ENCODE data around the gene ZCCHC7.

Gene ZCCHC7

GRCh38 chr9:37380570-37380969 lies 260.2 kb downstream of the ZCCHC7 start:
- no peak for TF ChIP-seq POLR2AphosphoS5 (IDR thresholded peaks at IDR 0.05; ENCODE audit: low read depth, low read length)
- no peak for TF ChIP-seq REST (IDR thresholded peaks at IDR 0.05; ENCODE audit: insufficient read depth in 1 of 2, low read depth in 2 of 2, low read length in 2 of 2)
- TF ChIP-seq SIN3A (IDR thresholded peaks at IDR 0.05; ENCODE audit: borderline replicate concordance, insufficient read depth, low read length): no peak
- TF ChIP-seq FOXP2 (optimal IDR thresholded peaks at IDR 0.05; ENCODE audit: borderline replicate concordance, extremely low read depth, extremely low read length, insufficient read depth): no peak
- TF ChIP-seq TAF1 (IDR thresholded peaks at IDR 0.05; ENCODE audit: borderline replicate concordance, insufficient read depth, low read length): no peak

- TF ChIP-seq POLR2AphosphoS5 (IDR thresholded peaks at IDR 0.05; ENCODE audit: low read depth, low read length) (no peak), FOXP2 (optimal IDR thresholded peaks at IDR 0.05; ENCODE audit: borderline replicate concordance, extremely low read depth, extremely low read length, insufficient read depth) (no peak), SIN3A (IDR thresholded peaks at IDR 0.05; ENCODE audit: borderline replicate concordance, insufficient read depth, low read length) (no peak), REST (IDR thresholded peaks at IDR 0.05; ENCODE audit: insufficient read depth in 1 of 2, low read depth in 2 of 2, low read length in 2 of 2) (no peak), TAF1 (IDR thresholded peaks at IDR 0.05; ENCODE audit: borderline replicate concordance, insufficient read depth, low read length) (no peak)
Observed at GRCh38 chr9:37381094-37381741, 260.8 kb downstream of the ZCCHC7 start.

GRCh38 chr9:37382161-37382981 lies 262.0 kb downstream of the ZCCHC7 start:
- TF ChIP-seq TAF1 (IDR thresholded peaks at IDR 0.05; ENCODE audit: borderline replicate concordance, insufficient read depth, low read length): no peak
- no peak for TF ChIP-seq POLR2AphosphoS5 (IDR thresholded peaks at IDR 0.05; ENCODE audit: low read depth, low read length)
- no peak for TF ChIP-seq SIN3A (IDR thresholded peaks at IDR 0.05; ENCODE audit: borderline replicate concordance, insufficient read depth, low read length)
- TF ChIP-seq REST (IDR thresholded peaks at IDR 0.05; ENCODE audit: insufficient read depth in 1 of 2, low read depth in 2 of 2, low read length in 2 of 2): no peak
- no peak for TF ChIP-seq FOXP2 (optimal IDR thresholded peaks at IDR 0.05; ENCODE audit: borderline replicate concordance, extremely low read depth, extremely low read length, insufficient read depth)

- TF ChIP-seq POLR2AphosphoS5 (IDR thresholded peaks at IDR 0.05; ENCODE audit: low read depth, low read length): no peak
- no peak for TF ChIP-seq SIN3A (IDR thresholded peaks at IDR 0.05; ENCODE audit: borderline replicate concordance, insufficient read depth, low read length)
- no peak for TF ChIP-seq TAF1 (IDR thresholded peaks at IDR 0.05; ENCODE audit: borderline replicate concordance, insufficient read depth, low read length)
Observed at GRCh38 chr9:37382982-37383357, 262.6 kb downstream of the ZCCHC7 start.

GRCh38 chr9:37383393-37383792 lies 263.0 kb downstream of the ZCCHC7 start:
- TF ChIP-seq TAF1 (IDR thresholded peaks at IDR 0.05; ENCODE audit: borderline replicate concordance, insufficient read depth, low read length): no peak
- no peak for TF ChIP-seq POLR2AphosphoS5 (IDR thresholded peaks at IDR 0.05; ENCODE audit: low read depth, low read length)
- no peak for TF ChIP-seq SIN3A (IDR thresholded peaks at IDR 0.05; ENCODE audit: borderline replicate concordance, insufficient read depth, low read length)
- no peak for TF ChIP-seq FOXP2 (optimal IDR thresholded peaks at IDR 0.05; ENCODE audit: borderline replicate concordance, extremely low read depth, extremely low read length, insufficient read depth)
- TF ChIP-seq REST (IDR thresholded peaks at IDR 0.05; ENCODE audit: insufficient read depth in 1 of 2, low read depth in 2 of 2, low read length in 2 of 2): no peak

Data from PFSK-1 (cell line).